ENCODE measurements around the gene CACNA1E.

Gene CACNA1E

DNA sequence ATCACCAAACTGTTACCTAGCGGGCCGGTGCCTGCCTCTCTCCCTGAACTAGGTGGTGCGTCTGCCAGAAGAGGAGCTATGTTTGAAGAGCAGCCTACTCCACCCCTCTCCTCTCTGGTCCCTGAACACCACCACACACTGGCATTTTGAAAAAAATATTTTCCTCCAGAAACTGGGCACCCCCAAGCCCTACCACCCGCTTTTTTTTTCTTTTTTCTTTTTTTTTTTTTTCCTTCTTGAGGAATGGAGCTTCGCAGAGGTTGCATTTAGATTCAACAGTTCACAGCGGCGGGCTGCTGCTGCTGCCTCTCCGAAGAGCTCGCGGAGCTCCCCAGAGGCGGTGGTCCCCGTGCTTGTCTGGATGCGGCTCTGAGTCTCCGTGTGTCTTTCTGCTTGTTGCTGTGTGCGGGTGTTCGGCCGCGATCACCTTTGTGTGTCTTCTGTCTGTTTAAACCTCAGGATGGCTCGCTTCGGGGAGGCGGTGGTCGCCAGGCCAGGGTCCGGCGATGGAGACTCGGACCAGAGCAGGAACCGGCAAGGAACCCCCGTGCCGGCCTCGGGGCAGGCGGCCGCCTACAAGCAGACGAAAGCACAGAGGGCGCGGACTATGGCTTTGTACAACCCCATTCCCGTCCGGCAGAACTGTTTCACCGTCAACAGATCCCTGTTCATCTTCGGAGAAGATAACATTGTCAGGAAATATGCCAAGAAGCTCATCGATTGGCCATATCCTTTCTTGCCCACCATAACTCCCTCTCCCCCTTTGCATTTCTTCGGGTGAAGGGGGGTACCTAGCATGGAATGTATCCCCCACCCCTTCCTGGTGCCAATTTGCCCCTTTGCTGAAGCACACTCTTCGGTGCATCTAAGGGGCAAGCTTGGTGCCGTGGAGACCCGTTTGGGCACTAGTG, at the start of gene CACNA1E:
Gene CACNA1E, plus strand, starts transcription at position 233 of the 911 bp plus-strand sequence. Its CDS starts 228 bp downstream, at position 461.
- DNase-seq (ENCODE audit: low read depth), result no peak

DNA sequence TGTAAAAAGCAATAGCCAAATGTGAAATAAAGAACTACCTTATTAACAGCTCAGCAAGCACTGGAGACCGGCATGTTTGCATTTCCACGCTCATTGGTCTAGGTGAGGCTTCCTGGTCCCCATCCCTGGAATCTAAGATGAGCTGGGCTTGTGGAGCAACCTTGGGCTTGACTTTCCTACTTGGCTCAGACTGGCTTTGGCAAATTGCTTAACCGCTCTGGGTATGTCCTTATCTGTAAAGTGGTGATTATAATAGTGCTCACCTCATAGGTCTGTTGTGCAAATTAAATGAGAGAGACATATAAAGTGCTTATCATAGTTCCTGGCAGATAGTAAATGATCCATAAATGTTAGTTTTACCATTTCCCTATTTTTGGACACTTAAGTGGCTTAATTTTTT, 49.4 kb upstream of the CACNA1E start:
- DNase-seq (ENCODE audit: low read depth), result no peak

DNA sequence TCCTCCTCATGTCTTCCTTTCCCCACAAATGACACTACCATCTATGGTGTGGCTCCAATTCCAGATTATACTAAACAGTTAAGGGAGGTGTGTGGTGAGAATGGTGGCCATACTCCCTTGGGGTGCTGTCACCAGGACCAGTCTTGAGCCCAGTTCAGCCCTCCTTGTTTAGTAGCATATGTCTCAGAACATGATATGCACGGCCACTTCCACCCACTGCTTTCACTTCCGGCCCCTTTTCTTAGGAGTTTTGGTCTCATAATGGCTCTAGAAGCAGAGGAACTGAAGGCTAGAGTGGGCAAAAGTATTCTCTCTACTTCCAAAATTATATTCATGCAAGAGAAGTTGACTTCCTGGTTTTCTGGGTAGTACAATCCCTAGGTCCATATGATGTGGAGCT, 45.3 kb upstream of the CACNA1E start:
- DNase-seq (ENCODE audit: low read depth), result no peak

DNA sequence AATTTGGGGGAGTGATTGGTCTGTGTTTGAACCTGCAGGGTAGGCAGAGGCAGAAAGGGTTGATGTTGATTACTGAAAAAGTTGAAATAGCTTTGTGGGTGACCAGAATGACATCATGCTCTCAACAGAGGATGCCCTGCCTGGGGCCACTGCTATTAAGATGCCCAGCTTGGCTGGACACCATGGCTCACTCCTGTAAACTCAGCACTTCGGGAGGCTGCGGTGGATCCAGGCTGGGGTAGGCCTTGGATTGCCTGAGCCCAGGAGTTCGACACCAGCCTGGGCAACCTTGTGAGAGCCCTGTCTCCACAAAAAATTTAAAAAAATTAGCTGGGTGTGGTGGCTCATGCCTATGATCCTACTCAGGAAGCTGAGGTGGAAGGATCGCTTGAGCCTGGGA, 42.8 kb upstream of the CACNA1E start:
- no peak for DNase-seq (ENCODE audit: low read depth)

DNA sequence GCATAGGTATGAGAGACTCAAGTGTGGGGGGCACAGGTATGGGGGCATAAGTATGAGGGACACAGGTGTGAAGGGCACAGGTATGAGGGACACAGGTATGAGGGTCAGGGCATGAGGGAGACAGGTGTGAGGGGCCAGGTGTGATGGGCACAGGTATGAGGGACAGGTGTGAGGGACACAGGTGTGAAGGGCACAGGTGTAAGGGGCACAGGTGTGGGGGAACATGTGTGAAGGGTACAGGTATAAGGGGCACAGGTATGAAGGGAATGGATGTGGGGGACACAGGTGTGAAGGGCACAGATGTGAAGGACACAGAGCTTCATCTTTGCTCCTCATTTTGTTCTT, 41.2 kb upstream of the CACNA1E start:
- DNase-seq (ENCODE audit: low read depth), result no peak

DNA sequence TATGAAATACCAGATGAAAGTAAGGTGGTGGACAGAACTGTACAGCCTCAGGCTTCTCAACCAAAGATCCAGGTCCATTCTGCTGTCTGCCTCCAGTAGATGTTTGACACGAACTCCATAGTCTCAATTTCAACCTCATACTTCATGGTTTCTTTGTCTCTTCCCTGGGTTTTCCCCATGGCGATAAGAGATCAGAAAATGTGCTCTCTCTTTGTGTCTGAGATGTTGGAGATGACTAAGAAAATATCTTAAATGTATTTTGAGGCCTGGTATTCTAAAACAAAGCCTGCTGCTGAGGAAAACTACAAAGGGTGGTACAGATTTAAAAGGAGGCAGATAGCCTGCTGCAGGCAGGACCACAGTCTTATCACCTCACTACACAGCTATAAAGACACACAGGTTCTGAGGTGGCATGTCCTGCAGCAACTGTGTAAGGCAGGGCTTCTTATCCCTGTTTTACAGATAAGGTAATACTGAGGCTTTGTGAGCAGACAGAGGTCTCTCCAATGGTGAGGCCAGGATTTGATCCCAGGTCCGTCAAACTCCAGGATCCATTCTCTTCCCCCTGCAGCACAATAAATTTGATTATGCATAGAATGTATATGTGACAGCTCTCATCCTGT, 40.0 kb upstream of the CACNA1E start:
- no peak for DNase-seq (ENCODE audit: low read depth)

DNA sequence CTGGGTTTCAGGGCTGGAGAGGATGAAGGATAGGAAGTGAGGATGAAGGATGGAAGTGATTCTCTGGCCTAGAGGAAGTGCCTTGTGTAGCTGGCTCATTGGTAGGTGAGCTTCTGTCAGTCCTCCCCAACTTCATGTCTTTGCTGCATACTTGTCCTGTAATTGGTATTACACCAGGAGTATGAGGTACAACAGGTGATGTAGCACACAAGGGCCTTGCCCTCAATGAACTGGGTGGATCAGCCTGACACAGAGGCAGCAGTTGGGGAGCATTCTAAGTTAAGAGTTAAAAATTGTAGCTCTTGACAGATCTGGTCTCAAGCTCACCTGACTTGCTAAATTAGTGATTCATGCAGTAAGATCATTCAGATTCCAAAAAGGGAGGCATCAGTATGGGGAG, 37.9 kb upstream of the CACNA1E start:
- DNase-seq (ENCODE audit: low read depth), result no peak

DNA sequence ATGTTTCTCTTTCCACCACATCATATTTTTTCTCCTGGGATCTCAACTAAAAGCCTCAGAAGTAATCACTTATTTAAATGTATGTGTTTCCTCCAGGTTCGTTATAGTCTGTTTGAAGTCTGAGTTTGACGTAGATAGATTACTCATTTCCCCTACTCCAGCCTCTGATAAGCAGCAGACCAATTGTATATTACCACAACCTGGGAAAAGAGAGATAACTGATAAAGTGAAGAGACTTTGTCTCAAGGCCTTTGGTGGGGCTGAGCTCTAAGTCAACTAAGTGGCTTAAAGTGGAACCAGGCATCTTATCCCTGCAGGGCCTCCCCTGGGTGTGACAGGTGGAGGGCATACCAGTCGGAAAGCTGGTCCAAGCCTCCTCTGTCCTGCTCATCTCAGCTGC, 34.9 kb upstream of the CACNA1E start:
- DNase-seq (ENCODE audit: low read depth), result no peak

DNA sequence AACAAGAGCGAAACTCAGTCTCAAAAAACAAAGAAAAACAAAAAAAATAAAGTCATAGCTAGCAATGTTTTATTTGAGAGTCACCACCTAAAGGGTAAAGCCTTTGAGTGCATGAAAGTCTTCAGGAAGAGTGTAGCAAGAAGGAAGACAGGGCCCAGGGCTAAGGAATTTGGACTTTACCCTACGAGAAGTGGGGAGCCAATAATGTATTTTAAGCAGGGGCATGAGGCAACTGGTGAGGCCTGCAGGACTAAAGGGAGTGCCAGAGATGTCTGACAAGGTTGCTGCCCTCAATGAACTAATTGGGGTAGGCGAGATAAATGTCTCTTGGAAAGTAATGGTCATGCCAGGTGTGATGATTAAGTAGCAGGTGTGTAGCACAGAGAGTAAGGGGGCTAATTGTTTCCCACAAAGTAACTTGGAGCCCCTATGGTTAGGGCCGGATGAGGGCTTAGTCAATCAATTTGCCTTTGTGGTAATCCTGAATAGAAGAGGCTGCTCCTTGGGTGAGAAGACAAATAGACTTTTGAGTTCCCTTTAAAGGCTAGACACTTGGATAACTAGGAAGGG, 31.6 kb upstream of the CACNA1E start:
- no peak for DNase-seq (ENCODE audit: low read depth)

DNA sequence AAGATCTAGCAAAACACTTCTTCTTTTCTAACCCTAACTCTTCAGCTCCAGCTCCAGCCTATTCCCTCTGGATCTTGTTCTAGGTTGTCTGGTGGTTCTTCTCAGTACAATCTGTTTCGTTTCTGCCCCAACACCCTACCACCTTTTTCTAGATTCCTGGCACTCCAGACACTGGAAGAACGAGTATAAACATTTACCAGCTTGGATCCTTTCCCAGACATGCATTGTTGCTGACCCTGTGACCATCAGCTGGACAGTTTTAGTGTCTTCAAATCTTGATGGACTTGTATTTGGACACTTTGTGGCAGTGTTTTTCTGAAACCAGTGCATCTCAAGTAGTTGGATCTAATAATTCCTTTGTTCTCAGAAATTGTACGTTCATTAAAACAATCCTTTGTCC, 30.6 kb upstream of the CACNA1E start:
- DNase-seq (ENCODE audit: low read depth), result no peak

DNA sequence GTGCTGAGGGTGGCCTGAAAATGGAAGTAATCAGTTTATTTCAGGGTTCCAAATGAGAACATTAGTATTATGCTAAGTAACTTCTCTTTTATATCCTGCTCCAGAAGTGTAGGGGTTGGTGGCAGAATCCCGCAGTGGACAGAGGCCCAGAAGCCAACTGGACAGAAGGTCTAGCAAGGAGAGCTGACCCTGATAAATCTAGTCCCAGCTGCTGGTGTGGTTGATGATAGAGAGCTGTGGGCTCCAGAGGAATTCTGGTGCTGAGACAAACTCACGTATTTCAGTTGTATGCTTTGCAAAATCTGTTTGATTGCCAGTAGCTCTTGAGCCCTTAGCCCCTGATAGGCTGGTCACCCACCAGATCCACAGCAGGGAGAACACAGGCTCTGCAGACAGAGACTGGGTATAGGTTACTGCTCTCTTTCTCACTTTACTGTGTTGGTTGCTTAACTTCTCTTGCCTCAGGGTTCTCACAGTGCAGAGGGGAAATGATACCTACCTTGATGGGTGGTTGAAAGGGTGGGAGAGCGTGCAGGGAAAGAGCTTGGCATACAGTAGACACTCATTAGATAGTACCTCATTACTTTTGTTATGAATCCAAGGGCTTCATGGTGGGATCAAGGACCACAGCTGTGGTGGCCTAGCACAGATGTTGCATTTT, 29.6 kb upstream of the CACNA1E start:
- DNase-seq (ENCODE audit: low read depth), result no peak

DNA sequence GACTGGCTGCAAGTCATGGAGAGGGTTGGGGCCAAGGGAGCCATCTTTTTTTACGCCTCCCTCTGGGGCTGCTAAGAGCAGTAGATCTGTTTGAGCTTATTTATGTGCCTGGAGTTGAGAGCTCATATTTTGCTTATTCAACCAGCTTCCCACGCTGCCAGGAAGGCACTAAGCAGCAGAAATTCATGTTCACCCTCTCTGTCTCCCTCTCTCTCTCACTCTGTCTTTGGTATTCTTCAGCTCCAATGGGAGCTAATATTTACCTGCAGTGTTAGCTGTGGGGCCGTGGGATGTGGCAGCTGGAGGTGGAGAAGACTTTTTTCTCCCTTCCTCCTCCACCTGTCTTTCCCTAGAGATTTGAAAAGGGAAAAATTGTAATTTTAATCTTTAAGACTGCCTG, 26.8 kb upstream of the CACNA1E start:
- DNase-seq (ENCODE audit: low read depth), result no peak

DNA sequence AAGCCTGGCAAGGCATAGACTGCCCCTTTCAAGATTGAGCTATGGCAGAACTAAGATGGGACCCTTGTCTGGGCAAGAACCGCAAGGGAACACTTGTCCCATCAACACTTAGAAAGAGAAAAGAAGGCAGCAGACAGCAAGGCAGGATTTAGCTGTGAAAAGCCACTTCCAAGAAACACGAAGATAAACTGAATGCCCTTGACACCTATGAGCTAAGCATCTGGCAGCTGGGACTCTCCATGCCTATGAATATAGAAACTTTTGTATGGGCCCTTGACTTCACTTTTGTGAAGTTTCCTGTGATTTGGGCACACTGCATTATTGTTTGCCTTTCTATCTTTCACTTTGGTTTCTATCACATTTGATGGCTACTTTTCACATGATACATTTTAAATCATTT, 24.9 kb upstream of the CACNA1E start:
- no peak for DNase-seq (ENCODE audit: low read depth)

DNA sequence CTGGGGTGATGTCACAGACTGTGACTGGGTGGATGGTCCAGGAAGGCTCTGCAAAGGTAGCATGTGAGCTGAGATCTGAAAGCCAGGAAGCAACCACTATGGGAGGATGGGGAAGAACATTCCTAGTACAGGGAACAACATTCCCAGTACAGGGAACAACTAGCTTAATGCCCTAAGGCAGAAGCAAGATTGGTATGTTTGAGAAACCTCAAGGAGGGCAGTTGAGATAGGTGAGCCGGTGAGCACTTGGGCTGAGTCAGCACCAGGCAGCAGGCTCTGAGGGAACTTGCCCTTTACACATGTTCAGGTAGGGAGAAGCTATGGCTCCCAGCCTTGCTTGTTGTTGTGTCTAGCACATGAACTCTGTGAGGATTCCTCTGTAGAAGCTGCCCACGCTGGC, 24.2 kb upstream of the CACNA1E start:
- DNase-seq (ENCODE audit: low read depth), result no peak

DNA sequence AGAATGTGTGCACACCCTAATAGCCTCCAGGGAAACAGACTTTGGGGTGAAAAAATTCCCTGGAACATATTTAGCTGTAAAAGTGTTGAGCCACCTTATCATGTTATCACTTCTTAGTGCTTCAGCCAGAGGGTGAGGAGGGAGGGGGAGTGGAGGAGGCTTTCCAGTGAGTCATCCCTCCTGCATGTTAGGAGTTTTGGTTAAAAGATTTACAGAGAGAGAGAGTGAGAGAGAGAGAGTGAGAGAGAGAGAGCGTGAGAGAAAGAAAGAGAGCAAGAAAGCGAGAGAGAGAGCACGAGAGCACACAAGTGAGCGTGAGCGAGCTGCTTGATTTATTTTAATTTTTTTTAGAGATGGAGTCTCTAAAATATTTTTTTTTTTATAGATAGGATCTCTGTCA, 13.5 kb upstream of the CACNA1E start:
- DNase-seq (ENCODE audit: low read depth), result peak; percentile 11

DNA sequence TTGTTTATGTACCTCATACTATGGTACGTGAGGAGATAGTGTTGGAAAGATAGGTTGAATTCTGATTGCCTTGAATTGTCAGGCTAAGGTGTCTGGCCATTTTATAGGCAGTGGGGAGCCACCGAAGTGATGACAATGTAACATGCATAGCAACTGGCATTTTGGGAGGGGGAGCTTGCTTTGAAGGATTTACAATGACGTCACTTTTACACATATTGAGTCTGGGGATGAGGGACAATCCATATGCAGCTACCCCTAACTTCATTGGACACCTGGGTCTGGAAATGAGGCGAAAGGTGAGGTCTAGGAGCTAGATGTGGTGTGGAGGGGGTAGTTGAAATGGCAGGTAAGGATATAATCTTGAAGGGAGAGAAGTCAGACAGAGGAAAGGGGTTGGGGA, 7.7 kb upstream of the CACNA1E start:
- DNase-seq (ENCODE audit: low read depth), result no peak

DNA sequence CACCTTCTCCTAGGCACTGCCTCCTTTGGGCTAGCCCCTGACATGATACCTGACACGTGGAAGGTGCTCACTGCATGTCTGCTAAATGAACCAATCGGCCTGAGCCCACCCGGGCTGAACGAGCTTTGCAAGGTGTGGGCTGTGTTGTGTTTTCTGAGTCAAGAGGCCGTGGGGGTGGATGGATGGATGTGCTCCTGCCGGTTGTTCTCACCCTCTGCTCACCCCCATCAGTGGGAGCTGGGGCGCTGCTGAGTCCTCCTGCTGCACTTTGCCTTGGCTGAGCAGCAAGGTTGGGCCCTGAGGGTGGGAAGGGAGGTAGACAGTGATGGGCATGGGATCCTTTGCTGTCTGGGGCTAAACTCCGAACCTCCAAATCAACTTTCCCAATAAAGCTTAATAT, 6.7 kb upstream of the CACNA1E start:
- DNase-seq (ENCODE audit: low read depth), result no peak

DNA sequence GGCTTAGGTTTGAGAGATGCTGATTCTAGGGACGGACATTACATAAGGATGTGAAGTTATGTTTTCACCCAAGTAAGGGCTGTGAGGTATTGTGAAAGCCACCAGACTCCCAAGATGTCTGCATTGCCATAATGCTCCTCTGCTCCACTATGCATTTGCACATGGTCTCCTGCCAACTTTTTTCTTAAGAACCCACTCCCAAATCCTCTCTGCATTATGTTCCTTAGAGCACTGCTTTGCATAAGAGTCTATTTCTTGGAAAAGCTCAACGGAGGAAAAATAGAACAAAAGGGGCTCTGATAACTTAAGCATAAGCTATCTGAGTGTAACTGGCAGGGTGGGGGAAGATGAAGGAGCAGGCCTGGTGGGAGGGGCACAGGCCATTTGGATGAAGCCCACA, 5.0 kb upstream of the CACNA1E start:
- no peak for DNase-seq (ENCODE audit: low read depth)

DNA sequence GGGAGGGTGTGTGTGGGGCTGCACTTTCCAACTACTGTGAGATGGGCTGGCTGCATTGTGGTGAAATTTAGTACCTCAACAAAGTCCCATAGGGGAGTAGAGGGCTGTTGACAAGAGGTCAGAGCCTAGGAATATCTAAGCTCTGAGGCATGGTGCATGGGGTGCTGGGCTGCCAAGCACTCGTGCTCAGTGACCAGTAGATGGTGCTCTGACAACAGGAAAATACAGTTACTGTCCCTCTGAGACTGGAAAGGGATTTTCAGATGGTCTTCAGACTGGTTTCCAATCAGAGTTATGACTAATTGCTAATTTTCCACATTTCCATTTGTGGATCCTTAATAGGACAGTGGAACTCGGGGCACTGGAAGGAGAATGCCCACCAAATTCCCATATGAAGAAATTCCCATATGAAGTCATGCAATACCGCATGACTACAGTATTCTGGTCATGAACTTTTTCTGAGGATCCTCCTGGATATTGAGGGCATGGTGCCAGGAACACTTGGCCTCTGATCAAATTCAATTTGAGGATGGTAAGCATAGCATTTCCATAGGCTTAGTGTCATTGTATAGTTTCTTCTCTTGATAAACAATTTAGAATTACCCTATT, 4.1 kb upstream of the CACNA1E start:
- peak; percentile 59 for DNase-seq (ENCODE audit: low read depth)

DNA sequence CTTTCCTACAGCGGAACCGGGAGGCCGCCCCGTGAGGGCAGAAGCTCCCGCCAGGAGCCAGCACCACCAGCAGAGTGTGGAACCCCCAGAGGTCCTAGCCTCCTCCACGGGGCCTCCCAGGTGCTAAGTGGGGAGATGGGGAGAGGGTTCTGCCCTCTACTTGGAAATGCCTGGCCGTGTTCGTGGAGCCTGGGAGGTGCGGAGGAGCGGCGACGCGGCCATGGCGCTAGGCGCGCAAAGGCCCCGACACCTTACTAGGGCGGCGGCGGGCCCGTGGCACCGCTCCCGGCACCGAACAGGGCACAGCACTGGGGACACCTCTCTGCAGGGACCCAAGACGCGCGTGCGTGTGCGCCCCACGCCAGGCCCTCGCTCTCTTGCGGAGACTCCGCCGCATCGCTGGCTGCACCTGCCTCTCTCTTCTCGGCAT, 1.3 kb upstream of the CACNA1E start:
- no peak for DNase-seq (ENCODE audit: low read depth)

DNA sequence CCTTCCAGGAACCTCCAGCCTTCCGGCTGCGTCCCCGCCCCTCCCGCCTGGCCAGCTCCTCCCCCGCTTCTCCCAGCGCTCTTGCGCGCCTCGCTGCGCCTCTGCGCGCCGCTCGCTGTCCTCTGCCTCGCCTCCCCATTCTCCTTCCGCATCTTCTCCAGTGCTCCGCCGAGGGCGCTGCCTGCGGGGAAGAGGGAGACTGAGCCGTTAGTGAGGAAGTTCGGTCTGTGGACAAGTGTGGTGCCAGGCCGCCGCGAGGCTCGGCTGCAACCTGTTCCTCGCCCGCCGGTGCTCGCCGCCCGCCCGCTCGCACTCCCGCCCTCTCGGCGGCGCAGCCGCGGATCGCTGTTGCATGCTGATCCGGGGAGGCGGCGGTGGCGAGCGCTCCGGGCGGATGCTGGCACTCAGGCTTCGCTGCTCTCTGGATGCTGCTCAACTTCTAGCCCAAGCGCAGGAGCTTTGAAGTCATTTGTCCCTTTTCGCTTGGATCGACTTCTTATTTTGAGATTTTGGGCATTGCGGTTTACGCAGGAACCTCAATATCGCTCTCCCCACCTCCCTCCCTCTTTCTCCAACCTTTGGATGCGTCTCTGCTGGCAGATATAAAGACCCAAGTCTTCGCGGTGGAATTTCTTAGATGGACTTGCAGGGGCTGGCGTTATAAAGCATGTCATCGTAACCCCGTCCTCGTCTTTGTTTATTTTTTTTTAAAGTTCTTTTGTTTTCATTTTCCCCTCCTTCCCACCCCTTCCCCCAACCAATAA, 614 bp upstream of the CACNA1E start:
- DNase-seq (ENCODE audit: low read depth), result no peak

DNA sequence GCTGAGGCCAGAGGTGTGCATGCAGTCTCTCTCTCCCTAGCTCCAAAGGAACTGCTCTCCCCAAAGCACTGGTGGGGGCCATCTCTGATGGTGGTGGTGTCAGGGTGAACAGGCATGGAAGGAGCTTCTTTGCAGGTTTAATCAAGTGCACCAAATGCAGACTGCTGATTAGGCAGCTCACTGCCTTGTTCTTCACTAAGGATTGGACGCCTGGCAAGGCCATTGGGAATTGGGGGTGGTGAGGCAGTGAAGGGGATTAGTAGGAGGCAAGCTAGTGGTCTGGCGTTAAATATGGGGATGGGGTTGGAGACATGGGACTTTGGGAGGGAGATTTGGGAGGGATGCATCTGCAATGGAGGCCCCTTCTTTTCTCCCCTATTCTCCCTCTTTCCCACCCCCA, 1.5 kb downstream of the CACNA1E start:
- no peak for DNase-seq (ENCODE audit: low read depth)
